Mucosa of descending colon (tissue), 3 donors: ENCODE data around the gene ASH1L. TPM values are rescaled to one million over a fixed set of nuclear protein-coding genes. Genes with fewer than 3 reads are reported as not detected.
"Not testable (repeated sequence)": the region's sequence is repeated elsewhere in the genome, so short reads cannot be mapped to it uniquely, and the experiment has no call there.

Experiments
- ATAC-seq: fragments of 200-7000 bp; cut with Tn5 transposase; one replicate; pipeline ENCODE4 v1.9.1; 2020; ENCODE audit warnings: mild to moderate bottlenecking, moderate library complexity
- DNase-seq, 3 donors: peaks; one replicate each; pipeline ENCODE4 v3.0.0-alpha.2; 2020
- H3K36me3 ChIP-seq: fragments of 200-600 bp; one replicate; pipeline ENCODE4 v1.8.0; 2021; ENCODE audit warnings: low read depth, mild to moderate bottlenecking
- H3K4me1 ChIP-seq: fragments of 200-600 bp; one replicate; pipeline ENCODE4 v1.8.0; 2021; ENCODE audit warnings: low read depth, mild to moderate bottlenecking
- H3K4me3 ChIP-seq: fragments of 200-600 bp; one replicate; pipeline ENCODE4 v1.8.0; 2021; ENCODE audit warnings: mild to moderate bottlenecking
- H3K9me3 ChIP-seq: fragments of 200-600 bp; one replicate; pipeline ENCODE4 v1.8.0; 2021; ENCODE audit warnings: mild to moderate bottlenecking
- CTCF ChIP-seq: fragments of 200-600 bp; IDR thresholded peaks from one replicate; pipeline ENCODE4 v1.8.0; 2022; ENCODE audit warnings: antibody characterized with exemption, mild to moderate bottlenecking
- intact Hi-C, 2 donors: fragments of 100-400 bp; cut with DNase I in 1 of 2; cut with micrococcal nuclease in 1 of 2; formaldehyde crosslinking; loops; one replicate each; pipeline versions ENCODE4 v1.11.0 to v1.11.1; 2022; cut with DNase I, micrococcal nuclease
- total RNA-seq, 3 donors: library from RNA; stranded (reverse); fragmentation: NEBNext Ultra II Directional in 2 of 3; extraction: Animal tissue kit (Norgen Biotek cat#: 25700) in 2 of 3; gene quantifications; one replicate each; pipeline versions ENCODE4 v1.2.1 to v1.2.4, GENCODE V29; 2021 to 2023
- donor health status: DM: no; HTN: no; CAD: no; lungs with moderate emphysema.
- donor health status: DM: no; HTN: no; CAD: no.
- donor health status: DM: no; HTN: yes; CAD: no.

The ASH1L gene
- total RNA-seq, 3 donors from 2014 or later = 50.4 to 100 (median 64.4) TPM

DNA sequence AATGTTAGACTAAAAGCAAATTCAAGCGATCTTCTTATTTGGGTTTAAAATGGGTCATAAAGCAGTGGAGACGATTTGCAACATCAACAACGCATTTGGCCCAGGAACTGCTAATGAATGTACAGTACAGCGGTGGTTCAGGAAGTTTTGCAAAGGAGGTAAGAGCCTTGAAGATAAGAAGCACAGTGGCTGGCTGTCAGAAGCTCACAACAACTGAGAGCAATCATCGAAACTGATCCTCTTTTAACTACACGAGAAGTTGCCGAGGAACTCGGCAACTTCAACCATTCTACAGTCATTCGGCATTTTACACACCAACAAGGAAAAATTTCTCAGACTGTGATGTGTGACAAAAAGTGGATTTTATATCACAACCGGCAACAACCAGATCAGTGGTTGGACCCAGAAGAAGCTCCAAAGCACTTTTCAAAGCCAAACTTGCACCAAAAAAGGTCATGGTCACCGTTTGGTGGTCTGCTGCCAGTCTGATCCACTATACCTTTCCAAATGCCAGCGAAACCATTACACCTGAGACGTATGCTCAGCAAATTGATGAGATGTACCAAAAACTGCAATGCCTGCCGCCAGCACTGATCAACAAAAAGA lies 47.9 kb downstream of the ASH1L start:
- DNase-seq (no peak), ATAC-seq (no peak)
- no peak for TF ChIP-seq CTCF
- Histone ChIP-seq H3K4me1 (no peaks in the 10 kb centered on the region), H3K4me3 (no peak overlapping the region), H3K36me3 (no peaks in the 10 kb centered on the region), H3K9me3 (no peaks in the 10 kb centered on the region)
- intact Hi-C loops = no loop called here

- no peak for TF ChIP-seq CTCF
- H3K4me3 ChIP-seq = no peak overlapping the region
- H3K36me3 ChIP-seq = no peaks in the 10 kb centered on the region
- H3K4me1 ChIP-seq = no peaks in the 10 kb centered on the region
- DNase-seq (no peak), ATAC-seq (no peak)
- no peaks in the 10 kb centered on the region for H3K9me3 ChIP-seq
- intact Hi-C loops = no loop called here
Measured at GRCh38 chr1:155513300-155513916, 49.2 kb downstream of the ASH1L start.

DNA sequence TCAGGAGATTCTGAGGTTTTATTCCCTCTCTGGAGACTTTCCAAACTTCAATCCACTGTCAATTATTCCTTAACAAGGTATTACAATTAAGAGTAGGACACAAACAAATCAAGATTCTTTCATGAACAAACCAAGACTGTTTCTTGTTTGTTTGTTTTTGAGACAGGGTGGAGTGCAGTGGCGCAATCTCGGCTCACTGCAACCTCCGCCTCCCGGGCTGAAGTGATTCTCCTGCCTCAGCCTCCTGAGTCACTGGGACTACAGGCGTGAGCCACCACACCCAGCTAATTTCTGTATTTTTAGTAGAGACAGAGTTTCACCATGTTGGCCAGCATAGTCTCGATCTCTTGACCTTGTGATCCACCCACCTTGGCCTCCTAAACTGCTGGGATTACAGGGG lies 51.2 kb downstream of the ASH1L start:
- ATAC-seq = peak; percentile 52
- H3K9me3 ChIP-seq, H3K36me3 ChIP-seq, DNase-seq, intact Hi-C loops, H3K4me1 ChIP-seq, H3K4me3 ChIP-seq: not testable (repeated sequence)

DNA sequence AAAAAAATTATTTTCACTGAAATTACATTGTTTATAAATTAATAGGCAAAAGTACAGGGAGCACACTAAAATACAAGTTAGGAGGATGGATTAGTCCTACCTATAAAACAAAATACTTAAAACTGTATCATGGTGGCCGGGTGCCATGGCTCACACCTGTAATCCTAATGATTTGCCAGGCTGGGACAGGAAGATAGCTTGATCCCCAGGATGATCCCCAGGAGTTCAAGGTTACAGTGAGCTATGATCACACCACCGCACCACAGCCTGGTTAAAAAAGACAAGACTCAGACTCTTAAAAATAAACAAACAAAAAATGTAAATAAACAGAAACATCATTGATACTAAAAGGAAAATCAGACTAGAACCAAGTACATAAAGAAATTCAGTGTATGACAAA lies 53.5 kb downstream of the ASH1L start:
- H3K4me3 ChIP-seq = no peak overlapping the region
- no peak for TF ChIP-seq CTCF
- H3K36me3 ChIP-seq = no peaks in the 10 kb centered on the region
- no peak for DNase-seq
- H3K4me1 ChIP-seq = no peaks in the 10 kb centered on the region
- intact Hi-C loops = no loop called here
- no peaks in the 10 kb centered on the region for H3K9me3 ChIP-seq
- no peak for ATAC-seq

- no peak for ATAC-seq
- H3K4me3 ChIP-seq = no peak overlapping the region
- H3K36me3 ChIP-seq = no peaks in the 10 kb centered on the region
- H3K4me1 ChIP-seq = no peaks in the 10 kb centered on the region
- TF ChIP-seq CTCF = no peak
- H3K9me3 ChIP-seq = no peaks in the 10 kb centered on the region
- no peak for DNase-seq
- intact Hi-C loops = no loop called here
Measured at GRCh38 chr1:155507945-155508344, 54.7 kb downstream of the ASH1L start.

DNA sequence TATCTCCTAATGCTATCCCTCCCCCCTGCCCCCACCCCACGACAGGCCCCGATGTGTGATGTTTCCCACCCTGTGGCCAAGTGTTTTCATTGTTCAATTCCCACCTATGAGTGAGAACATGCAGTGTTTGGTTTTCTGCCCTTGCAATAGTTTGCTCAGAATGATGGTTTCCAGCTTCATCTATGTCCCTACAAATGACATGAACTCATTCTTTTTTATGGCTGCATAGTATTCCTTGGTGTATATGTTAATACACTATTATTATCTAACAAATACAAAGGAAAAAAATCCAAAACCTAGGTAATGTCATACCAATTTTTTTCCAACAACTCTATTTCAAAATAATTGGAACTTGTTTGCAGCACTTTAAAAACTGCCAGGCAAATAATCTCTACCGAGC lies 56.6 kb downstream of the ASH1L start:
- H3K9me3 ChIP-seq, DNase-seq, intact Hi-C loops, H3K4me1 ChIP-seq, ATAC-seq, H3K36me3 ChIP-seq, H3K4me3 ChIP-seq: not testable (repeated sequence)
